Erythroblast (primary cell): ENCODE data around the gene ALDH1A1.

Experiments used
- GATA1 ChIP-seq: IDR thresholded peaks from 2 replicates; pipeline ENCODE4 v1.6.1; 2011; ENCODE audit warnings: low read depth, mild to moderate bottlenecking, control low read depth, low read length, moderate library complexity
- POLR2A ChIP-seq: IDR thresholded peaks from 2 replicates; pipeline ENCODE4 v1.6.1; 2011; ENCODE audit warnings: mild to moderate bottlenecking, low read length

DNA sequence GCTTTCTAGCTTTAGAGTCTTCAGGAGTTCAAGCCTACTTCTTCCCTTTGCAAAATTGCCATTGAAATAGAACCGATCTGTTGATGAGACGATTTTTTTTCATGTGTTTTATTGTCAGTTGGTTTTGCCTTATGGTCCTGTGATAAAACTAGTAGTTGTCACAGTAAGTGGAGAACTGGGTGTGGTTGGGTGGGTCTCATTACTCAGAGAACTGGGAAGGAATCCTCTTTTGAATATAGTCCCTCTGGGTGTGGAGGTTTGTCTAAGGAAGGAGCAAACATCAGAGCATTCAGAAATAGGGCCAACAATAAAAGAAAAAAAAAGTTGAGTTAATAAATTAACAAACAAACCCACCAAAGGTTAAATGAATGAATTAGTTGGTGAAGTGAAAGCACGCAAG lies 69.0 kb downstream of the ALDH1A1 start:
- TF ChIP-seq GATA1, result no peak
- no peak for TF ChIP-seq POLR2A
